Measurements from ENCODE around the gene DDX5.
A peak's percentile ranks its signal among the peaks of the same experiment; 100 is the strongest.

Gene DDX5

DNA sequence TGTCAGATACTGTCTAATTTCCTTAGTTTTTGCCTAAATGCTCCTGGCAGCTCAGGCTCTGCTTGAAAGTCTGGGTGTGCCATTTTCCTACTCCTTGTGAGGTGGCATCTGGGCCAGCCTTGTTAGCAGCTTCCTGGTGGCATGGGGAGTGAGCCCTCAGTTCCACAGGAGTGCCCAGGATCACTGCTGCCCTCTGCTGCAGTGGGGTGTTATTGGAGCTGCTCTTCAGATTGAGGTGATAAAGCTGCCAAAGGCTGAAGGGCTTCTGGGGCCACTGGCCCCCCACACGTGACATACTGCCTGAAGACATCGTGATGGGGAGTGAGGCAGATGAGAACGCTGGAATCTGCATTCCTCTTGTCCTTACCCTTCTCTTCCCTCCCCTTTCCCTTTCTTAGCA, 28.1 kb upstream of the DDX5 start:
- in situ Hi-C loops (cut with MboI; ENCODE audit: low pct_unique_long_range_greater_than_20kb, low sequenced_read_pairs, unreplicated experiment) = no loop called here
- DNase-seq (ENCODE audit: low spot score) = no peak

DNA sequence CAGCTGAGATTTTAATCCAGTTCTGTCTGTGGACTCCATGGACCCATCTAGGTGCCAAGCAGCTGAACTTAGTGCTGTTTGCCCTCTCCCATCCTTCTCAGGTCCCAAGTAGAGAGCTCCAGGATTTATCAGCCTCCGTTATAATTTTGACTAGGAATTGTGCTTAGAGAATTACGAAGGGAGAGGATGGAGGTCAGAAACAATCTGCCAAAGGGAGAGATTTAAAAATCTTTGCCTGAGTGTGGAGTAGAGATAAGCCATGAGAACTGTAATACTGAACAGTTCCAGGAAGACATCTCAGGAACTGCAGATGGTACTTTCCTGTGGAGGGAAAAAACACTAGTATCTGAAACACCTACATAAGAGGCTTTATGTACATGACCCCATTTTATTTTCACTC, 27.7 kb upstream of the DDX5 start:
- in situ Hi-C loops (cut with MboI; ENCODE audit: low pct_unique_long_range_greater_than_20kb, low sequenced_read_pairs, unreplicated experiment) = no loop called here
- TF ChIP-seq, protein P1, sequence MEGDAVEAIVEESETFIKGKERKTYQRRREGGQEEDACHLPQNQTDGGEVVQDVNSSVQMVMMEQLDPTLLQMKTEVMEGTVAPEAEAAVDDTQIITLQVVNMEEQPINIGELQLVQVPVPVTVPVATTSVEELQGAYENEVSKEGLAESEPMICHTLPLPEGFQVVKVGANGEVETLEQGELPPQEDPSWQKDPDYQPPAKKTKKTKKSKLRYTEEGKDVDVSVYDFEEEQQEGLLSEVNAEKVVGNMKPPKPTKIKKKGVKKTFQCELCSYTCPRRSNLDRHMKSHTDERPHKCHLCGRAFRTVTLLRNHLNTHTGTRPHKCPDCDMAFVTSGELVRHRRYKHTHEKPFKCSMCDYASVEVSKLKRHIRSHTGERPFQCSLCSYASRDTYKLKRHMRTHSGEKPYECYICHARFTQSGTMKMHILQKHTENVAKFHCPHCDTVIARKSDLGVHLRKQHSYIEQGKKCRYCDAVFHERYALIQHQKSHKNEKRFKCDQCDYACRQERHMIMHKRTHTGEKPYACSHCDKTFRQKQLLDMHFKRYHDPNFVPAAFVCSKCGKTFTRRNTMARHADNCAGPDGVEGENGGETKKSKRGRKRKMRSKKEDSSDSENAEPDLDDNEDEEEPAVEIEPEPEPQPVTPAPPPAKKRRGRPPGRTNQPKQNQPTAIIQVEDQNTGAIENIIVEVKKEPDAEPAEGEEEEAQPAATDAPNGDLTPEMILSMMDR (IDR thresholded peaks at IDR 0.05; ENCODE audit: extremely low read depth, insufficient read depth, missing control alignments) = no peak
- DNase-seq (ENCODE audit: low spot score) = no peak

More for the DNA sequence above, 28.1 kb upstream of the DDX5 start:
- TF ChIP-seq, protein P1 (IDR thresholded peaks at IDR 0.05; ENCODE audit: extremely low read depth, insufficient read depth, missing control alignments) = peak; percentile 9

DNA sequence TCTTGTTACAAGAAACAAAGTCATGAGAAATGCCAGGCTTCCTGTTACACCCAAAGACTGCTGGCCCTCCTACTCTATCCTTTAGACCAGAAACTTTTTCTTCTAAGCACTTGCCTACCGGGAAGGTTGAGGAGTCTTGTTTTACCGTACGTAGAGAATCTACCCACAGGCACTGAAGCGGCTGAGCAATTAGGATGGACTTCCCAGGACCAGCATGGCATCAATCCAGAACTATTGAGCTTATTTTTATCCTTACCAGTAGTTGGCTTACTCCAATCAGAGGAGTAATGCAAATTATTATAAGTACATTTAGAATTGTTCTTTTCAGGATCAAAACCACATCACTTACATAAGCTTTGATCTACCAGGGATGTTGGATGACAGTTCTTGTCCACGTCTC, 26.3 kb upstream of the DDX5 start:
- TF ChIP-seq, protein P1 (IDR thresholded peaks at IDR 0.05; ENCODE audit: extremely low read depth, insufficient read depth, missing control alignments) = no peak

DNA sequence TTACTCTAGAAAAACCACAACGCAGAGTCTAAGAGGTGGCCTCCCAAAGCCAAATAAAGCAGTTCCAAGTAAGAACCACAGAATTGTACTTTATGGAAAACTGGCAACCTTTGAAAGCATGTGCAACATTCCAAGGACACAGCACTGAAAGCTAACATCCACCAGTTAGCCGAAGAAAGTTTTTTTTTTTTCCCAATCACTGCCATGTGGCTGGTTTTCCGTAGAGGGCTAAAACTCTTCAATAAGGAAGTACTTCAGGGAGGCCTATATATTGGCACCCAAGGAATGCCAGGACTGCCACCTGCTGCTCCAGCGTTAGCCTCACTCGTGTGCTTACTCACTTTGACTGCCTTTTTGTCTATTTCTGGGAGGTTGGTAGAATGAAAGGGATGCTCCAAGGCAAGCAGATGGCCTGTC, 25.9 kb upstream of the DDX5 start:
- in situ Hi-C loops (cut with MboI; ENCODE audit: low pct_unique_long_range_greater_than_20kb, low sequenced_read_pairs, unreplicated experiment) = no loop called here
- TF ChIP-seq, protein P1 (IDR thresholded peaks at IDR 0.05; ENCODE audit: extremely low read depth, insufficient read depth, missing control alignments) = no peak
- DNase-seq (ENCODE audit: low spot score) = no peak

More for the DNA sequence above, 26.3 kb upstream of the DDX5 start:
- no peak for DNase-seq (ENCODE audit: low spot score)
- in situ Hi-C loops (cut with MboI; ENCODE audit: low pct_unique_long_range_greater_than_20kb, low sequenced_read_pairs, unreplicated experiment) = no loop called here

DNA sequence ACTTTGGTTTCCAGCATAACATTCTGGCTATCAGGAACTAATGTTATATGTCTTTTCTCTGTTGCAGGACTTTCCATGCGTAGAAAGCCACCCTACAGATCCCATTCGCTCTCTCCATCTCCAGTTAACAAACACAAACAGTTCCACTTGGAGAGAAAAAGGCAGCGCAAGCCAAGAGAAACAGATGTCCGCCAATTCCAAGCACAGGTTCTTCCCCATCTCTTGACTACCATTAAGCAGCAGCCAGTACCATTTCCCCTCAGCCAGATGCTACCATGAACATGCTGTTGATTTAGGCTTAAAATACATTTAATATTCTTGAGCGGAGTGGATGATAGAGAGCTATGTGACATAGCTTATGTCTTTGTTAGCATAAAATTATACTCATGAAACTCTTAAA, 23.1 kb upstream of the DDX5 start:
- TF ChIP-seq, protein P1 (IDR thresholded peaks at IDR 0.05; ENCODE audit: extremely low read depth, insufficient read depth, missing control alignments) = no peak
- no peak for DNase-seq (ENCODE audit: low spot score)
- in situ Hi-C loops (cut with MboI; ENCODE audit: low pct_unique_long_range_greater_than_20kb, low sequenced_read_pairs, unreplicated experiment) = no loop called here

DNA sequence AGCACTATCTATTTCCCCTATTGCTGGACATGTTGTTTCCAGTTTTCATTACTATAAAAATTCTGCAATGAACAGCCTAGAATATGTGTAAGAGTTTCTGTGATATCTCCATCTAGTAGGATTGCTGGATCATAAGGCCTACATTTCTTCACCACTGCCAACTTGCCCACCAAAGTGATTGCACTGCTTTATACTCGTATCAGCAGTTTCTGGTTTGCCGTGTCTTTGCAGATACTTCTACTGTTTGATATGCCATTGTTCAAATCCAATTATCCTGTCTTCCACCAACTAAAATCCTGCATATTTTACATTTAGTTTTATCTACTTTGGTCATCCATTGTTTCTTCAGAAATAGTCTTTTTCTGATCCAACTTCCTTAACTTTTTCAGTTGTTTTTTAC, 21.8 kb upstream of the DDX5 start:
- TF ChIP-seq, protein P1 (IDR thresholded peaks at IDR 0.05; ENCODE audit: extremely low read depth, insufficient read depth, missing control alignments) = no peak
- no peak for DNase-seq (ENCODE audit: low spot score)
- in situ Hi-C loops (cut with MboI; ENCODE audit: low pct_unique_long_range_greater_than_20kb, low sequenced_read_pairs, unreplicated experiment) = no loop called here

DNA sequence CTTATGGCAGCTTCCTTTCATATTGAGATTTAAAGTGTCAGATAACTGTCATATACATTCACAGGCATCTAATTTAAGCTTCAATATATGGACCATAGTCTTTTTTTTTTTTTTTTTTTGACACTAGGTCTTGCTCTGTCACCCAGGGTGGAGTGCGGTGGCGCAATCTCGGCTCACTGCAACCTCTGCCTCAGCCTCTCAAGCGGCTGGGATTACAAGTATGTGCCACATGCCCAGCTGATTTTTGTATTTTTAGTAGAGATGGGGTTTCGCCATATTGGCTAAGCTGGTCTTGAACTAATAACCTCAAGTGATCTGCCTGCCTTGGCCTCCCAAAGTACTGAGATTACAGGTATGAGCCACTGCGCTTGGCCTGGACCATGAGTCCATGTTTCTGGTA, 14.3 kb upstream of the DDX5 start:
- no peak for DNase-seq (ENCODE audit: low spot score)
- in situ Hi-C loops (cut with MboI; ENCODE audit: low pct_unique_long_range_greater_than_20kb, low sequenced_read_pairs, unreplicated experiment) = no loop called here
- TF ChIP-seq, protein P1 (IDR thresholded peaks at IDR 0.05; ENCODE audit: extremely low read depth, insufficient read depth, missing control alignments) = no peak
